Measurements from ENCODE around the gene DDX49.
"Not testable (repeated sequence)": the region's sequence is repeated elsewhere in the genome, so short reads cannot be mapped to it uniquely, and the experiment has no call there.

The DDX49 gene

GRCh38 chr19:18913466-18913865, 6.0 kb upstream of the DDX49 start:
- no peak for DNase-seq

GRCh38 chr19:18915639-18916038, 3.9 kb upstream of the DDX49 start:
- peak; percentile 60 for DNase-seq

DNA sequence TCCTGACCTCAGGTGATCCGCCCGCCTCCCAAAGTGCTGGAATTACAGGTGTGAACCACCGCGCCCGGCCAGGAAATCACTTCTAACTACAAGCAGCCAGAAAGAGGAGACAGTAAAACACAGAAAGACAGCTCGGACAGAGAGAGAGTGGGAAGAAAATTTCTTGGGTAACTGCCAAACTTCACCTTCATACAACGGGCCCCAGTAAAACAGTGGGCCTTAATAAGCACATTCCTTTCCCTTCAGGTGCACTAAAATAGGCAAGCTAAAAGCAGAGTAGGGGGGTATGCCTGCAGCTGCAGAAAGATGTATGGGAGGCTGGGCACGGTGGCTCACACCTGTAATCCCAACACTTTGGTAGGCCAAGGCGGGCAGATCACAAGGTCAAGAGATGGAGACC, 1.9 kb upstream of the DDX49 start:
- not testable (repeated sequence) for DNase-seq

DNA sequence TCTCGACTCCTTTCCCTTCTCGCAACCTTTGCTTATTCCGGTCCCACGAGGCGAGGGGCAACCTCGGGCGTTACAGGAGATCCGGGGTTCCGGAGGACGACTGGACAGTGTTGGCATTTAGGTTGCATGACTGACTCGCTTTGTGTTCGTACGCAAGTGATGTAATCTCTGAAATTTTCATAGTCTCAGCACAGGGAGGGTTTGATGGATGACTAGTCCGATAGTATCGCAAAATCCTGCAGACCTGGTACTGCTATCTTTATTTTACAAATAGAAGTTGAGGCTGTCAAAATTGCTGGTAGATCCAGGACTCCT, 342 bp downstream of the DDX49 start:
- no peak for DNase-seq

DNA sequence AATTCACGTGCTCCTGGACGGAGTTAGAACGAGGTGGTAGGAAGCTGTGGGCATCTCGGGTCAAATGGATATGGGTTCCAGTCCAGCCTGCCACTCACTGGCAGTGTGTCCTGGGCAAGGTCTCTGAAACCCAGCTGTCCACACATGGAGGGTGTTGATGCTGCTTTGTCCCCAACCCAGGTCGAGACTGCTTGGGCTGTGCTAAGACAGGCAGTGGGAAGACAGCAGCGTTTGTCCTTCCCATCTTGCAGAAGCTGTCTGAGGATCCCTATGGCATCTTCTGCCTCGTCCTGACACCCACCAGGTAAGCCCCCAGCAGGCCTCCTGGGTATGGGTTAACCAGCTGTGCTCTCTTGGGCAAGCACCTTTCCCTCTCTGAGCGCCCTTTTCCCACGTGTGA, 885 bp downstream of the DDX49 start:
- no peak for DNase-seq

DNA sequence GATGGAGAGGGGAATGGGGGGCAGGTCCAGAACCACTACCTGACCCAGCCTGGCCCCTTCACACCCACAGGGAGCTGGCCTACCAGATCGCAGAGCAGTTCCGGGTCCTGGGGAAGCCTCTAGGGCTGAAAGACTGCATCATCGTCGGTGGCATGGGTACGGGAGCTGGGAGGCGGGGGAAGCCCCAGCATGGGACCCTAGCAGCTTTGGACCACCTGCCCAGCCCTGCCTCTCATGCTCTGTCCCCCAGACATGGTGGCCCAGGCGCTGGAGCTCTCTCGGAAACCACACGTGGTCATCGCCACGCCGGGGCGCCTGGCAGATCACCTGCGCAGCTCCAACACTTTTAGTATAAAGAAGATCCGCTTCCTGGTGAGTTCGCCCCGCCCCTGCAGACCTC, 2.1 kb downstream of the DDX49 start:
- no peak for DNase-seq

GRCh38 chr19:18922228-18922985, 2.9 kb downstream of the DDX49 start:
- no peak for DNase-seq

DNA sequence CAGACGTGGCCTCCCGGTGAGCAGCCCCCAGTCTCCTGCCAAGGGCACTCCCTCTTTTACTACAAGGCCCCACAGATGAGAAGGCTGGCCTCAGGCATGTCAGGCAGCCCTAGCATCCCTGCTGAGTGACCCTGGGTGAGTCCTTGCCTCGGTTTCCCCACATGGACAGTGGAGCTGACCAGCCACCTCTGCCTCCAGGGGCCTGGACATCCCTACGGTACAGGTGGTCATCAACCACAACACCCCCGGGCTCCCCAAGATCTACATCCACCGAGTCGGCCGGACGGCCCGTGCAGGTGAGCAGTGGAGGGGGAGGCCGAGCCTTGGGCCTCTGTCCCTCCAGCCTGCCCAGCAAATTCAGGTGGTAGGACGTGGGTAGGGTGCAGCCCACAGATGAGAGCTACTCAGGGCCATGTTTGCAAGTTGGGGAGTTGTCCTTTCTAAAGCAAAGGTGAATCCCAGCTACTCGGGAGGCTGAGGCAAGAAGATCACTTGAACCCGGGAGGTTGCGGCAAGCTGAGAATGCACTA, 5.2 kb downstream of the DDX49 start:
- no peak for DNase-seq

- DNase-seq, result no peak
Measured at GRCh38 chr19:18928018-18928805, 8.7 kb downstream of the DDX49 start.

GRCh38 chr19:18929311-18929710, 9.8 kb downstream of the DDX49 start:
- no peak for DNase-seq

- DNase-seq, result no peak
Measured at GRCh38 chr19:18931316-18932162, 12.0 kb downstream of the DDX49 start.

- DNase-seq, result no peak
Measured at GRCh38 chr19:18932216-18932841, 12.8 kb downstream of the DDX49 start.

DNA sequence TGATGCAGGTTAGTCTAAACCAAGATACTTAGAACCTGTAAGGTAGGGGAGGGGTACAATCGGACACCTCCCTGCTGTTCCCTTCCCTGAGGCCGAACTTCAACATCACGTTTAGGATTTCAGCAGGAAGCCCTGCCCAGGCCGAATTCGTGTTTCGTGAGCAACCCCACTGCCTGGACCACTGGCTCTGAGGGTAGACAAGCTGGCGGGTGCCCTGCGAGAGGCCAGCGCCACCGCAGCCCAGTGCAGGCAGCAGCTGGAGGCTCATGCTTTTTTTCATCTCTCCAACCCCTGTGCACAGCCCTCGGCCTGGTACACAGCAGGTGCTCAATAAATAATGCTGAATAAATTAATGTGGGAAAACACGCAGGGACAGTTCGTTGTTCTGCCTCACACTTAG, 13.8 kb downstream of the DDX49 start:
- no peak for DNase-seq

GRCh38 chr19:18939163-18939562, 19.6 kb downstream of the DDX49 start:
- DNase-seq, result no peak

DNA sequence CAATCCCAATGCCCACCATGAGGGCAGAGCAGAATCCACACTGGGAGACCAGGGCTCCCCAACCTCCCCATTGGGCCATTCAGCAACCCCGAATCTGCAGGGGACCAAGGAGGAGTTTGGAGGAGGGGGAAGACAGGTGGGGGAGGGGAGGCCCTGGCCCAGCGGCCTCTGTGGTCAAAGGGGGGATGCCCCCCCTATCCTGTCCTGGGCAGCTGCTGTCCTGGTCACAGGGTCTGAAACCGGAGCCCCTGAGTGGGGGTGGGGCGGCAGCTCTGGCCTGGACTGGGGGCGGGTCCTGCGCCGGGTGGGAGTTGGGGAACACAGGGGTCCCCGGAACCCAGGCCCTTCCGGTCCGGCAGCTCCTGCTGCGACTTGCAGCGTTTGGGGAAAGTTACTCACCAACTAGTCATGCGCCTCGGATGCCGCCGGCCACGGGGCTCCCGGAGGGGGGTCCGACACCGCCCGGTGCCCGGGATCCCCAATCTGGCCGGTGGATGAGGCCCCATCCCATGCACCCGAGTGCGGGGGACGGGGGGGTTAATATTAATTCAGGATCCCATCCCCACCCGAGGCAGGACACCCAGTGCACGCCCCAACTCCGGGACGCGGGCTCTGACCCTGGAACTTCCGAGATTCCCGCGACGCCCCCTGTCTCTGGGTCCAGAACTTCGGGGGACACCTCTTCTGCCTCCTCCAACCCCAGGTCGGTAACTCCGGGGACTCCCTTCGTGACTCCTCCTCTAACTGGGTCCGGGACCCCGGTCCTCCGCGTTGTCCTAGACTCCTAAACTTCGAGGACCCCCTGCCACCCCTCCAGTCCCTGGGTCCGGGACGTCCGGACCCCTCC, 20.6 kb downstream of the DDX49 start:
- DNase-seq, result no peak

GRCh38 chr19:18940769-18941627, 21.5 kb downstream of the DDX49 start, which contains the start of gene HOMER3:
Gene HOMER3, minus strand, starts transcription at chr19:18941217. Its CDS starts 2,235 bp downstream, at chr19:18938982.
- DNase-seq, result peak; percentile 77

DNA sequence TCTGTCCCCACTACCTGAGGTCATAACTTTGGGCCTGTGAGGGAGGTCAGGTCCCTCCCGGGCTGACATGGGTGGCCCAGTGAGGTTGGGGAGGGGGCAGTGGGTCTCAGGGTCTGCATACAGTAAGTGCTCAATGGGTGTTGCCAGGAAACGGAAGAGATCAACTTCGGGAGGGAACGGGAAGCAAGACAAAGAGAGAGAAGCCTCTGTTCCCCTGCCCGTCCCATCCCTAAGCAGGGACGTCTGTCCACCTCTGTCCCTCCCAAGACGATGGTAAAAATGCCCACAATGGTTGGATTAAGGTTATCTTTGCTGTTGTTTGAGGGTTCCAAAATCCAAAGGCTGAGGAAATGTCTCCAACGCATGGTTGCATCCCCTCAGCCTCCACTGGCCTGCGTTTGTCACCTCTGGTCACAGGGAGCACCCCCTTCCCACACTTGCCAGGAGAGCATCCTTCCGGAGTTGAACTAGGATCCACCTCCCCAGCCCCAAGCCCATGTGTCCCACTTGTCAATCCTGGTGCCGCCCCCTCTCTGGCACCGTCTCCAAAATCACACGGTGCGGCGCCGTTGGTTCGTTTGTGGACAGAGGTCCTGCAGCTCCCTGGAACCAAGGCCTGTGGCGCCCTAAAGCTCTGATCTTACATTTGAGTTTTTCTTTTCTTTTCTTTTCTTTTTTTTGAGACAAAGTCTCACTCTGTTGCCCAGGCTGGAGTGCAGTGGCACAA, 22.3 kb downstream of the DDX49 start:
- DNase-seq, result no peak

GRCh38 chr19:18942692-18943091, 23.2 kb downstream of the DDX49 start:
- no peak for DNase-seq

GRCh38 chr19:18943465-18943864, 23.9 kb downstream of the DDX49 start:
- no peak for DNase-seq

DNA sequence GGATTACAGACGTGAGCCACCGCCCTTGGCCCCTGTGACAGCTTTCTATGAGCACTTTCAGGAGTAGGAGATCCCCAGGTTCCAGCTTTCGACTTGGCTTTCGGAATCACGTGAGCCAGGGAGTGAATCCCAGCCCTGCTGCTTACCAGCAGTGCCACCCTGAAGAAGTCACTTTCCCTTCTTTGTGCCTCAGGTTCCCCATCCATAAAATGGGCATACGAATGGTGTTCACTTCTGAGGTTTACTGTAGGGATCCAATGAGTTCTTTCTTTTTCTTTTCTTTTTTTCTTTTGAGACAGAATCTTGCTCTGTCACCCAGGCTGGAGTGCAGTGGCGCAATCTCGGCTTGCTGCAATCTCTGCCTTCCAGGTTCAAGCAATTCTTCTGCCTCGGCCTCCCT, 25.8 kb downstream of the DDX49 start:
- DNase-seq, result no peak

All from NCI-H2171 treated with DMSO at 0.1 percent for 48 hours (cell line).